GM10266 (cell line): ENCODE data around the gene SCAP.

Source experiments
- DNase-seq: peaks from one replicate; pipeline ENCODE4 v3.0.0; 2012; ENCODE audit errors: extremely low spot score
- TF ChIP-seq, protein P1 (sequence below): IDR thresholded peaks from 2 replicates; pipeline ENCODE4 v1.5.1; 2012; ENCODE audit warnings: mild to moderate bottlenecking, low read depth; ENCODE audit not compliant: control insufficient read depth, insufficient read depth; ENCODE audit errors: missing control alignments

The SCAP gene

GRCh38 chr3:47475570-47476329 lies at the start of gene SCAP:
TSS of gene SCAP (minus strand) at chr3:47475941. CDS start at chr3:47442993, 32,948 bp downstream.
- DNase-seq, result peak; percentile 97
- TF ChIP-seq, protein P1, sequence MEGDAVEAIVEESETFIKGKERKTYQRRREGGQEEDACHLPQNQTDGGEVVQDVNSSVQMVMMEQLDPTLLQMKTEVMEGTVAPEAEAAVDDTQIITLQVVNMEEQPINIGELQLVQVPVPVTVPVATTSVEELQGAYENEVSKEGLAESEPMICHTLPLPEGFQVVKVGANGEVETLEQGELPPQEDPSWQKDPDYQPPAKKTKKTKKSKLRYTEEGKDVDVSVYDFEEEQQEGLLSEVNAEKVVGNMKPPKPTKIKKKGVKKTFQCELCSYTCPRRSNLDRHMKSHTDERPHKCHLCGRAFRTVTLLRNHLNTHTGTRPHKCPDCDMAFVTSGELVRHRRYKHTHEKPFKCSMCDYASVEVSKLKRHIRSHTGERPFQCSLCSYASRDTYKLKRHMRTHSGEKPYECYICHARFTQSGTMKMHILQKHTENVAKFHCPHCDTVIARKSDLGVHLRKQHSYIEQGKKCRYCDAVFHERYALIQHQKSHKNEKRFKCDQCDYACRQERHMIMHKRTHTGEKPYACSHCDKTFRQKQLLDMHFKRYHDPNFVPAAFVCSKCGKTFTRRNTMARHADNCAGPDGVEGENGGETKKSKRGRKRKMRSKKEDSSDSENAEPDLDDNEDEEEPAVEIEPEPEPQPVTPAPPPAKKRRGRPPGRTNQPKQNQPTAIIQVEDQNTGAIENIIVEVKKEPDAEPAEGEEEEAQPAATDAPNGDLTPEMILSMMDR, result peak; percentile 95

- no peak for DNase-seq
- TF ChIP-seq, protein P1, result no peak
Observed at GRCh38 chr3:47523310-47524073, 47.8 kb upstream of the SCAP start.

- peak; percentile 80 for DNase-seq
- TF ChIP-seq, protein P1, result peak; percentile 91
Observed at GRCh38 chr3:47522082-47522987, 46.6 kb upstream of the SCAP start.

- no peak for DNase-seq
- TF ChIP-seq, protein P1, result no peak
Observed at GRCh38 chr3:47520756-47521155, 45.0 kb upstream of the SCAP start.

GRCh38 chr3:47517937-47518336 lies 42.2 kb upstream of the SCAP start:
- no peak for DNase-seq
- TF ChIP-seq, protein P1, result no peak

- TF ChIP-seq, protein P1, result no peak
- DNase-seq, result no peak
Observed at GRCh38 chr3:47515864-47516319, 40.2 kb upstream of the SCAP start.
